DOHH2 (cell line): ENCODE measurements around the gene CAMTA1.

Experiments used
- H3F3A ChIP-seq: fragments of 200-600 bp; sonication (generic), shearing (Covaris generic); 2 replicates; pipeline ENCODE4 v1.6.0; 2016; ENCODE audit warnings: antibody characterized with exemption, mild to moderate bottlenecking; ENCODE audit not compliant: control insufficient read depth, insufficient read depth
- H3K27ac ChIP-seq: fragments of 200-600 bp; sonication (generic); 2 replicates; pipeline ENCODE4 v1.5.1; 2014; ENCODE audit warnings: low read depth, mild to moderate bottlenecking, low read length, moderate library complexity
- H3K27me3 ChIP-seq: fragments of 200-600 bp; sonication (generic); 2 replicates; pipeline ENCODE4 v1.6.1; 2014; ENCODE audit warnings: mild to moderate bottlenecking, low read length, mixed read lengths; ENCODE audit not compliant: control insufficient read depth
- H3K36me3 ChIP-seq: fragments of 200-600 bp; sonication (generic); 2 replicates; pipeline ENCODE4 v1.6.1; 2014; ENCODE audit warnings: mild to moderate bottlenecking, low read length, moderate library complexity, mixed read lengths; ENCODE audit not compliant: control insufficient read depth
- H3K4me1 ChIP-seq: fragments of 200-600 bp; sonication (generic); 2 replicates; pipeline ENCODE4 v1.6.1; 2014; ENCODE audit warnings: mild to moderate bottlenecking, low read length, mixed read lengths; ENCODE audit not compliant: control insufficient read depth
- H3K4me2 ChIP-seq: fragments of 200-600 bp; sonication (generic); 2 replicates; pipeline ENCODE4 v1.6.0; 2014; ENCODE audit warnings: mild to moderate bottlenecking, low read length, moderate library complexity
- H3K4me3 ChIP-seq: fragments of 200-600 bp; sonication (generic); 2 replicates; pipeline ENCODE4 v1.5.1; 2014; ENCODE audit warnings: mild to moderate bottlenecking, low read length, mixed read lengths
- H3K79me2 ChIP-seq: fragments of 200-600 bp; sonication (generic); 2 replicates; pipeline ENCODE4 v1.6.1; 2014; ENCODE audit warnings: mild to moderate bottlenecking, low read length, mixed read lengths; ENCODE audit not compliant: control insufficient read depth
- H3K9me2 ChIP-seq: fragments of 200-600 bp; sonication (generic); replicated peaks from 2 replicates; pipeline ENCODE4 v1.6.1; 2014; ENCODE audit warnings: mild to moderate bottlenecking, low read length, mixed read lengths; ENCODE audit not compliant: control insufficient read depth
- H3K9me3 ChIP-seq: fragments of 200-600 bp; sonication (generic); 2 replicates; pipeline ENCODE4 v1.6.1; 2014; ENCODE audit warnings: antibody characterized with exemption, low read length, mixed read lengths; ENCODE audit not compliant: control insufficient read depth, insufficient read depth
- H4K20me1 ChIP-seq: fragments of 200-600 bp; sonication (generic); 2 replicates; pipeline ENCODE4 v1.6.0; 2014; ENCODE audit warnings: low read depth, mild to moderate bottlenecking, antibody characterized with exemption, low read length, moderate library complexity; ENCODE audit not compliant: control insufficient read depth, insufficient read depth
- CTCF ChIP-seq: fragments of 200-600 bp; sonication (generic); IDR thresholded peaks from one replicate; pipeline ENCODE4 v1.5.1; 2014; ENCODE audit warnings: antibody characterized with exemption, mild to moderate bottlenecking, low read depth, low read length; ENCODE audit not compliant: poor library complexity, severe bottlenecking
- EZH2phosphoT487 ChIP-seq: fragments of 200-600 bp; sonication (generic); IDR thresholded peaks from 2 replicates; pipeline ENCODE4 v1.6.1; 2017; ENCODE audit warnings: borderline replicate concordance, mild to moderate bottlenecking, antibody characterized with exemption, low read length, moderate library complexity, mixed read lengths

The CAMTA1 gene

GRCh38 chr1:7187112-7187493 lies 401.8 kb downstream of the CAMTA1 start:
- Histone ChIP-seq H3K27me3 (no peaks in the 10 kb centered on the region; the same call in 1 of the 2 replicates), H3K79me2 (no peaks in the 10 kb centered on the region), H3K9me2 (no peaks in the 10 kb centered on the region), H3K4me2 (no peak overlapping the region), H3K9me3 (no peaks in the 10 kb centered on the region), H3K36me3 (no peaks in the 10 kb centered on the region), H3K27ac (no peak overlapping the region), H3F3A (no peaks in the 10 kb centered on the region), H4K20me1 (no peaks in the 10 kb centered on the region), H3K4me3 (no peak overlapping the region), H3K4me1 (no peaks in the 10 kb centered on the region)
- TF ChIP-seq EZH2phosphoT487 (no peak), CTCF (no peak)

DNA sequence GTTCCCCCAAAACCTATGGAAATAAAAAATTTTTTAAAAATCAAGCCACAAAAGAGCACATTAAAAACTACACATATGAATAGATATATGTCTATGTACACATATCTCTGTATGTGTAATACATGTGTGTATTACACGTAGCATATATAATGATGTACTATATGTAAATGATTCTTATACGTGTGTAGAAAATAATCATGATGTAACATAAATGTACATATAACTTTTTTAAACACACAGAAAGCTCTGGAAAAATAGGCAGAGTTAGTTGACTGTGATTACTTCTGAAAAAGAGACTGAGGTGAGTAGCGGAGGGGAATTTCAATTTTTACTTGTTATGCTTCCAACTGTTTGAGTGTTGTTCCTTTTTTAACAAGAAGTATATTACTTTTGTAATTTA lies 405.0 kb downstream of the CAMTA1 start:
- Histone ChIP-seq H3K9me3 (no peaks in the 10 kb centered on the region), H3K9me2 (no peaks in the 10 kb centered on the region), H3K4me1 (no peaks in the 10 kb centered on the region), H3K36me3 (no peaks in the 10 kb centered on the region), H3K27ac (no peak overlapping the region), H4K20me1 (no peaks in the 10 kb centered on the region), H3K27me3 (no peaks in the 10 kb centered on the region; the same call in 1 of the 2 replicates), H3K4me3 (no peak overlapping the region), H3K79me2 (no peaks in the 10 kb centered on the region), H3F3A (no peaks in the 10 kb centered on the region), H3K4me2 (no peak overlapping the region)
- no peak for TF ChIP-seq EZH2phosphoT487
- no peak for TF ChIP-seq CTCF

DNA sequence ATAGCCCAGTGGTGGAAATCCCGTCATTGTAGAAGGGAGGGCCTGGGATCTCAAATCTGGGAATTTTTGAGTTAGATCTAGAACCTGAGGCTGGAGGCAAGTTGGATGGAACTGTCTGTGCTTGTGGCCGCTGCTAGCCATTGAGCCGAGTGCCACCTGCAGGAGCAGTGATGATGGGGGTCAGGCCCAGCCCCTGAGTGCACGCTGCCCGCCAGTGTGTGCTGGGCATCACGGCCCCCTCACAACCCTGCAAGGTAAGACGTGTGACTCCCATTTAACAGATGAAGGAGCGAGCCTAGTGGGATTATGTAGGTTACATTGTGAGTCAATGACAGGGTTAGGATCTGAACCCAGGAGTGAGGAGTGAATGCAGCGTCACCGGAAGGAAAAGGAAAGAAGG lies 407.2 kb downstream of the CAMTA1 start:
- no peak overlapping the region for H3K27ac ChIP-seq
- no peaks in the 10 kb centered on the region for H3K9me2 ChIP-seq
- H3K27me3 ChIP-seq: no peaks in the 10 kb centered on the region
- no peaks in the 10 kb centered on the region for H3K9me3 ChIP-seq
- no peaks in the 10 kb centered on the region for H3F3A ChIP-seq
- H3K4me3 ChIP-seq: no peak overlapping the region
- H3K4me2 ChIP-seq: no peak overlapping the region
- TF ChIP-seq CTCF (no peak), EZH2phosphoT487 (no peak)
- no peaks in the 10 kb centered on the region for H3K79me2 ChIP-seq
- H3K4me1 ChIP-seq: no peaks in the 10 kb centered on the region
- no peaks in the 10 kb centered on the region for H3K36me3 ChIP-seq
- no peaks in the 10 kb centered on the region for H4K20me1 ChIP-seq
